H7 (cell line): Measurements from ENCODE around the gene RAP1GAP. TPM values are rescaled to one million over a fixed set of nuclear protein-coding genes. Genes with fewer than 3 reads are reported as not detected.

Experiments
- DNase-seq: peaks from one replicate; pipeline ENCODE4 v3.0.0; 2012
- H3K27me3 ChIP-seq: 2 replicates; pipeline ENCODE4 v1.6.0; 2011; ENCODE audit warnings: mild to moderate bottlenecking, low read length; ENCODE audit not compliant: control insufficient read depth, insufficient read depth
- H3K36me3 ChIP-seq: replicated peaks from 2 replicates; pipeline ENCODE4 v1.5.1; 2011; ENCODE audit warnings: low read length; ENCODE audit not compliant: control insufficient read depth, insufficient read depth
- H3K4me3 ChIP-seq: 2 replicates; pipeline ENCODE4 v1.5.1; 2011; ENCODE audit warnings: low read depth, mild to moderate bottlenecking, control low read depth, low read length, moderate library complexity; ENCODE audit not compliant: insufficient read depth
- total RNA-seq: library from RNA; depleted of rRNA; stranded (reverse); fragments of >200 nt; shearing (Covaris generic); gene quantifications from 2 replicates; pipeline ENCODE4 v1.2.3, GENCODE V29; 2014

Gene RAP1GAP
- total RNA-seq, 1 experiment from 2014 or later: 9.4 TPM

DNA sequence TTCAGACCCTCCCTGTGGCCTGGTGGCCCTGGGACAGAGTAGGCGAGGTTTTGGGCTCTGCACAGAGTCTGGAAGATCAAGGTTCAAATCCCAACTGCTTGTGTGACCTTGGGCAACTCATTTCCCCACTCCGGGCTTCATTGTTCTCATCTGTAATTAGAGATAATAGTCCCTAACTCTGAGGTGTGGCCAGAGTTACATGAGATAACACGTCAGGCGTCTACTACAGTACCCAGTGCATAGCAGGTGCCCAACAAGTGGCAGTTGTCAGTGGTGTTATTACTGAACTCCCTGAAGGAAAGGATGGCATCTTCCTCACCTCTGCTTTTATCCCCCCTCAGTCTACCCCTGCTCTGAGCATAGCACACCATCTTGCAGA is 20.8 kb downstream of the RAP1GAP start:
- Histone ChIP-seq H3K27me3 (peaks cover 19% of the 10 kb centered on the region), H3K36me3 (no peaks in the 10 kb centered on the region), H3K4me3 (no peak overlapping the region)
- DNase-seq: no peak

DNA sequence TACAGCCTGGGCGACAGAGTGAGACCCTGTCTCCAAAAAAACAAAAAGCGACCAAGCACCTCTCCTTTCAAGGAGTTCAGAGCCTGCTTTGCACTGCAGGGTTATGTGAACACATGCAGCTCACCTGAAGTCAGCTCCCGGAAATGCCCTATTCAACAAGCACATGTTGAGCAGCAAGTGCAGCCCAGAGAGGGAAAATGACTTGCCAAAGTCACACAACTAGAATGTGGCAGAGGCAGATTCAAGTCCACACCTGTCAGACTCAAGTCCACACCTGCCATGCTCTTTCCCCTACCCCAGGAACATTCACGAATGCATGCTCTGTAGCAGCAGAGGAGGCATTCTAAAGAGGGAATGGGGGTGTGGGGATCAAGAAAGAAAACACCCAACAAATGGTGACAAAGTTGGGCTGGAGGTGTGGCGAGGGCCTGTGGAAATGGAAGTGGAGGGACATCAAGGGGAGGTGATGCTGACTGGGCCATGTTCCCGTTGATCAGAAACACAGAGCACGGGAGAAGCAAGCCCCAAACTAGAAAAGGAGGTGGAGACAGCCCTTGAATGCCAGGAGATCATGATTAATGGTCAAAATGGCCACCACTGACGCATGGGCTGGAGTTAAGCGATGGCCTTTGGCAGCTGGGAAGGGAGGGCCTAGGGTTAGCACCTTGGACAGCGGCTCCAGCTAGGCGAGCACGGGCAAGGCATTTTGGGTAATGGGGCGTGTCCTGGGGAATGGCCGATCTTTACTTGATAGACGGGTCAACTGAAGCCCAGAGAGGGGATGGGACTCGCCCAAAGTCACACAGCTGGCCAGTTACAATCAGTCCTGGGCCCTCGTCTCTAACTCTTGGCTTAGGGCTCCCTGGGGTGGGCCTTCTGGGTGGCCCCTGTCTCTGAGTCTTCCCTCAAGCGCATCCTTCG is 21.5 kb downstream of the RAP1GAP start:
- no peak overlapping the region for H3K4me3 ChIP-seq
- peaks cover 16% of the 10 kb centered on the region for H3K27me3 ChIP-seq
- peak; percentile 93 for DNase-seq
- no peaks in the 10 kb centered on the region for H3K36me3 ChIP-seq

DNA sequence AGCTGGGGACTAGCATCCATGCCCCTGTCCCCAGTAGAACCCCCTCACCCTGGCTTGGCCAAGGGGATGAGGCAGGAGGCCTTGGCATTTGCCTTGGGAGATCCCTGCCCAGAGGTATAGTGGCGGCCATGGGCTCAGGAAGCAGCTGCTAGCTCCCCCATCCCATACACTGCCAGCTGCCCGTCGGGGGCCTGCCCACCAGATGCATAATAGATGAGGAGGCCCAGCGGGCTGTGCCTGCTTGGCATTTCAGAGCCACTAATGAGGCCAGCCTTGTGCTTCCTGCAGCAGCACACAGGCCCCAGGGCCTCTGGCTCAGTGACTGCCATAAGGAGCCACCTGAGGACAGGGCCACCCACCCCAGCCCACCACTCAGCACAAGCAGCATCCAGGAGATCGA is 23.6 kb downstream of the RAP1GAP start:
- H3K36me3 ChIP-seq: no peaks in the 10 kb centered on the region
- no peak overlapping the region for H3K4me3 ChIP-seq
- H3K27me3 ChIP-seq: peaks cover 2% of the 10 kb centered on the region; the same call in 1 of the 2 replicates
- DNase-seq: no peak

- Histone ChIP-seq H3K4me3 (no peak overlapping the region), H3K36me3 (no peaks in the 10 kb centered on the region), H3K27me3 (no peaks in the 10 kb centered on the region; the same call in 1 of the 2 replicates)
- DNase-seq: no peak
Observed at GRCh38 chr1:21644906-21645305, 24.3 kb downstream of the RAP1GAP start.

GRCh38 chr1:21644348-21644747 is 24.8 kb downstream of the RAP1GAP start:
- no peak overlapping the region for H3K4me3 ChIP-seq

GRCh38 chr1:21643624-21644023 is 25.5 kb downstream of the RAP1GAP start:
- DNase-seq: no peak
- no peaks in the 10 kb centered on the region for H3K27me3 ChIP-seq
- no peaks in the 10 kb centered on the region for H3K36me3 ChIP-seq
- H3K4me3 ChIP-seq: no peak overlapping the region

More at GRCh38 chr1:21644348-21644747, 24.8 kb downstream of the RAP1GAP start:
- Histone ChIP-seq H3K36me3 (no peaks in the 10 kb centered on the region), H3K27me3 (no peaks in the 10 kb centered on the region)
- no peak for DNase-seq

DNA sequence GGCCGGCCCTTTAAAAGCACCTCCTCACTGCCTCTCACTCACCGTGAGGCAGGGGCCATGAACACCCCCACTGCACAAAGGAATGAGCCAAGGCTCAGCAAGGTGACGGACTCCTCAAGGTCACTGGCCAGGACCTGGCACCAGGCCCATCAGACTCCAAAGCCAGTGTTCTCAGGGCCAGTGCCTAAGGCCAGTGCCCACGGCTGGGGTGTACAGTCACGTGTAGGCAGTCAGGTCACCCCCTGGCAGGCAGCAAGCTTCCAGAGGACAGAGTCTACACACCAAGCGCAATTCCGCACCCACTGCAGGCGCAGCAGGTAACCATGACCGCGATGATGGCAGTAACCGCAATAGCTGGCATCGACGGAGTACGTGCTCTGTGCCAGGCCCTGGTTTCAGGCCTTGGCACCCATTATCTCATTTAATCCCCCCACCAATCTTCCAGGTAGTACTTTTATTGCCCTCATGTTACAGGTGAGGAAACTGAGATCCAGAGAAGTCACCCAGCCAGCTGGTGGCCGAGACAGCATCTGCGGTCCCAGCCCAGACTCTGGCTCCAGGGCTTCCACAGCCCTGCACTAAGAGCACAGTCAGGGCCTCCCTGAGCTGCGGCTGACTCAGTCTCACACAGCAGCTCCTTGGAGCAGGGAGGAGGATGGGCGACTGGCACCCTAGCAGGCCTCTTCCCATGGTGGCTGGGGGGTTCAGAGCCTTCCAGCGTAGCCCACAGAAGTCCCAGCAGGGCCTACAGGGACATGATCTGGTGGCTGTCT is 27.0 kb downstream of the RAP1GAP start:
- Histone ChIP-seq H3K27me3 (no peaks in the 10 kb centered on the region), H3K36me3 (no peaks in the 10 kb centered on the region)

DNA sequence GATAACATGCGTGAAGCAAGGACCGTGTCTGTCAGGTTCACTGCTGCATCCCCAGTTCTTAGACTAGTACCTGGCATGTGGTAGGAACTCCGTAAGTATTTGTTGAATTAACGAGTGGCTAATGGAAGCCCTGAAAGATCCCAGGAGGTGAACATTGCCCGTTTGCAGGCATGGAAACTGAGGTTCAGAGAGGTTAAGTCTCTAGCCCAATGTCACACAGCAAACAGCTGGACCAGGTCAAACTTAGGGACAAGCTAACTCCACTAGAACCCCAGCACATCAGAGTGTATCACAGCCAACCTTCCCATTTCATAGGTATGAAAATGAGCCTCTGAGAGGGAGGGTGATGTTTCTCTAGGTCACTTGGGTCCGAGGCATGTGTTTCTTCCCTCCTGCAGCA is 27.6 kb downstream of the RAP1GAP start:
- DNase-seq: no peak
- H3K36me3 ChIP-seq: no peaks in the 10 kb centered on the region
- no peak overlapping the region for H3K4me3 ChIP-seq
- no peaks in the 10 kb centered on the region for H3K27me3 ChIP-seq

More for the DNA sequence above, 27.0 kb downstream of the RAP1GAP start:
- no peak for DNase-seq
- no peak overlapping the region for H3K4me3 ChIP-seq

DNA sequence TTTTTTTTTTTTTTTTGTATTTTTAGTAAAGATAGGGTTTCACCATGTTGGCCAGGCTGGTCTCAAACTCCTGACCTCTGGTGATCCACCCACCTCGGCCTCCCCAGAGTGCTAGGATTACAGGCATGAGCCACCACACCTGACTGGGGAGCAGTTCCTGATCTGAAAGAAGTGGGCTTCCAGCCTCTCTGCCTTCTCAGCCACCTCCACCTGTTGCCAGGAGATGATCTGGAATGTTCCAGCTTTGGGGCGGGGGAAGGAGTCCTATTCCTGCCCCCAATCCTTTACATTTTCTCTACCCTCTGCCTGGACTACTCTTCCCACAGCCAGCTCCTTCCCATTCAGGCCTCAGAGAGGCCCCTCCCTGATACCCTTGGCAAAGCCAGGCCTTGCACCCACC is 28.1 kb downstream of the RAP1GAP start:
- DNase-seq: no peak
- H3K27me3 ChIP-seq: no peaks in the 10 kb centered on the region
- no peaks in the 10 kb centered on the region for H3K36me3 ChIP-seq
- H3K4me3 ChIP-seq: no peak overlapping the region

GRCh38 chr1:21640653-21641052 is 28.5 kb downstream of the RAP1GAP start:
- no peaks in the 10 kb centered on the region for H3K36me3 ChIP-seq
- DNase-seq: no peak
- no peak overlapping the region for H3K4me3 ChIP-seq
- H3K27me3 ChIP-seq: no peaks in the 10 kb centered on the region

DNA sequence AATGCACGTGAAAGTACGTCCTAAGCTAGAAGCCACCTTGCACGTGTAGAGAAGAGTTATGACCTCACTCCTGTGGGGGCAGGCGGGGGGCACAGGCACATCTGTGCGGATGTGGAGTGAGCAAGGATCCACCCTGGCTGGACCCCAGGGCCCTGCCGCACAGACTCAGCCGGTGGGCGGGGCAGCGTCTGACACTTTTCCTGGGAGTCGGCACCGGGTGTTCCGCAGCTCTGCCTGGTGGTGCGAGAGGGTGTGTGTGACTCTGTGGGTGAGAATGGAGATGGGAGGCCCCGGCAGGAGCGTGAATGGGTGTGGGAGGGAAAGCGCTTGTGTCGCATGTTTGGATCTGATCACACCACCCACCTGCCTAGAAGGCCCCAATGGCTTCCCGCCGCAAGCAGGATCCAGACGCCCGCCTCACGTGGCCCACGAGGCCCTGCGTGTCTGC is 29.5 kb downstream of the RAP1GAP start:
- H3K27me3 ChIP-seq: no peaks in the 10 kb centered on the region
- no peak for DNase-seq
- no peaks in the 10 kb centered on the region for H3K36me3 ChIP-seq
- H3K4me3 ChIP-seq: no peak overlapping the region

DNA sequence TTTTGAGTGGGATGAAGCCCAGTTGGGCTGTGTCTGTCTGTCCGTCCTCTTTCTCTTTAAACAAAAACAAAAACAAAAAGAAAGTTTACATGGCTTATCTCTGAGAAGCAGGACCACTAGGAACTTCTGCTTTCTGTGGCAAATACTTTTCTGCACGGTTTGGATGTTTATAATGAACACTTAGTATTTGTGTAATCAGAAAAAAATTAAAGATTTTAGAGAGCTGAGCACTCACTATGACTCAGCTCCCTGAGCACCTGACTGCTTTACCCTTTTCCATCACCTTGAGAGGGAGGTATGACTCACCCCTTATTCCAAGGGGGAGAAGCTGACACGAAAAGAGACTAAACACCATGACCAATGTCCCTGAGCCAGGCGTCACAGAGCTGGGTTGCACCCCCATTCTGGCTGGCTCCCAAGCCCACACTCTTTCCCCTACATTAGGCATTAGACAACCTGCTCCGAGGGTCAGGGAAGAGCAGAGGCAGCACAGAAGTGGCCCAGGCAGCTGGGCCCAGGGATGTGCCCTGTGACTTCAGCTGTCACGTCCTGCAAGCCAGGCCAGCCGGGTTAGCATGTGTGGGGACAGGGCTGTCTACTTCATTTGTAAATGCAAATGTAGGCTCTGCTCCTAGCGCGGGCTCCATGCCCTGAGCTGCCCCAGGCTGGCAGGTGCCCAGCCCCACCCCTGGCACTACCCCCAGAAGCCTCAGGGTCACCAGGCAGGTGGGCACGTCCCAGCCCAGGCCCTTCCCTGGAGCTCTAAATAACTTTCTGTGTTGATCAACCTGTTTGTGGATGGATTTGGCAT is 30.4 kb downstream of the RAP1GAP start:
- H3K4me3 ChIP-seq: no peak overlapping the region
- H3K27me3 ChIP-seq: no peaks in the 10 kb centered on the region
- DNase-seq: no peak
- H3K36me3 ChIP-seq: no peaks in the 10 kb centered on the region

GRCh38 chr1:21637514-21637913 is 31.6 kb downstream of the RAP1GAP start:
- no peaks in the 10 kb centered on the region for H3K27me3 ChIP-seq
- no peak overlapping the region for H3K4me3 ChIP-seq
- no peaks in the 10 kb centered on the region for H3K36me3 ChIP-seq
- DNase-seq: no peak

DNA sequence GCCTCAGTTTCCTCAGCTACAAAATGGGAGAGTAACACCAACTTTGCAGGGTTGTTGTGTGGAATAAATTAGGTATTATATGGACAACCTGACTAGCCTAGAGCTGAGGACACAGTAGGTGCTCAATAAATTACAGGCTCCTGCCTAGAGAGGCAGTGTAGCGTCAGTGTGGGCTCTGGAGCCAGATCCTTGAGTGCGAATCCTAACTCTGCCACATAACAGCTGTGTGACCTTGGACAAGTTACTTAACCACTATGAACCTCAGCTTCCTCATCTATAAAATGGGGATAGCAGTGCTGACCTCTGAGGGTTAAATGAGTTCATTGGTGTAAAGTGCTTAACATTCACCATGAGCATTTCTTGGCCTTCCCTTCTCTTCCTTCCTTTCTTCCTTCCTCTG is 33.1 kb downstream of the RAP1GAP start:
- Histone ChIP-seq H3K36me3 (no peaks in the 10 kb centered on the region), H3K4me3 (no peak overlapping the region), H3K27me3 (no peaks in the 10 kb centered on the region)
- no peak for DNase-seq
